ENCODE data around the gene RAF1. TPM values are rescaled to one million over a fixed set of nuclear protein-coding genes. Genes with fewer than 3 reads are reported as not detected.
A peak's percentile ranks its signal among the peaks of the same experiment; 100 is the strongest.

RAF1 gene
- total and polyA plus RNA-seq, 9 of the 15 experiments (the other 6 are each of a cell fraction or from before 2014, with no cell fraction given): 28.0 to 183 (median 85.6) TPM

- TF ChIP-seq PML (IDR thresholded peaks at IDR 0.05; ENCODE audit: low read length) (peak; percentile 89), PRDM10 (IDR thresholded peaks at IDR 0.05; ENCODE audit: partially characterized antibody) (no peak), RBM15 (IDR thresholded peaks at IDR 0.05; ENCODE audit: insufficient read depth, low read length) (no peak), CREM (IDR thresholded peaks at IDR 0.05; ENCODE audit: low read depth) (peak; percentile 89), TAF7 (tag; IDR thresholded peaks at IDR 0.05) (peak; percentile 52), ZNF830 (CRISPR knock-in tag; IDR thresholded peaks at IDR 0.05) (no peak), ZBTB2 (IDR thresholded peaks at IDR 0.05) (peak; percentile 95), ATF2 (CRISPR knock-in tag; IDR thresholded peaks at IDR 0.05) (no peak), ZBTB40 (IDR thresholded peaks at IDR 0.05) (peak; percentile 96), ZBTB40 (CRISPR knock-in tag; IDR thresholded peaks at IDR 0.05) (no peak; the same call in 1 of the 2 replicates)
These were observed 107.0 kb downstream of the RAF1 start, which contains the start of gene MKRN2 (continued) for GRCh38 chr3:12556690-12557472.

Data from K562 (cell line).